Ascending aorta (tissue), 2 donors: ENCODE data around the gene ANKRD34B. TPM values are rescaled to one million over a fixed set of nuclear protein-coding genes. Genes with fewer than 3 reads are reported as not detected.

Experiments used
- DNase-seq, 2 donors: peaks; one replicate each; pipeline ENCODE4 v3.0.0-alpha.2; 2019; ENCODE audit warnings: low spot score in 2 of 2
- H3K27ac ChIP-seq, 2 donors: fragments of 200-600 bp; sonication (generic); one replicate each; pipeline ENCODE4 v1.5.1; 2016 to 2017; ENCODE audit warnings: mild to moderate bottlenecking in 1 of 2
- H3K27me3 ChIP-seq: fragments of 200-600 bp; sonication (generic); one replicate; pipeline ENCODE4 v1.5.1; 2017
- H3K36me3 ChIP-seq, 2 donors: fragments of 200-600 bp; sonication (generic); one replicate each; pipeline ENCODE4 v1.5.1; 2016
- H3K4me1 ChIP-seq, 2 donors: fragments of 200-600 bp; sonication (generic); one replicate each; pipeline ENCODE4 v1.5.1; 2016 to 2017; ENCODE audit warnings: mild to moderate bottlenecking in 1 of 2
- H3K4me3 ChIP-seq, 2 donors: fragments of 200-600 bp; sonication (generic); one replicate each; pipeline ENCODE4 v1.5.1; 2016 to 2017; ENCODE audit warnings: mild to moderate bottlenecking in 1 of 2
- H3K9me3 ChIP-seq, 2 donors: fragments of 200-600 bp; sonication (generic); one replicate each; pipeline ENCODE4 v1.5.1; 2016
- intact Hi-C: fragments of 100-400 bp; cut with DNase I; formaldehyde crosslinking; loops from one replicate; pipeline ENCODE4 v1.15.1; 2023
- total RNA-seq: library from RNA; depleted of rRNA; stranded (reverse); fragments of >200 nt; gene quantifications from one replicate; pipeline ENCODE4 v1.1.0, GENCODE V29; 2016
- TF ChIP-seq, protein P1 (sequence below), 3 experiments: fragments of 200-600 bp in 2 of 3; fragments of 450-650 bp in 1 of 3; sonication (generic) in 2 of 3; IDR thresholded peaks; one replicate each; pipeline ENCODE4 v1.5.1; 2016 to 2019; ENCODE audit warnings: antibody characterized with exemption in 3 of 3, mild to moderate bottlenecking in 1 of 3, moderate library complexity in 1 of 3

ANKRD34B gene
- total RNA-seq, 1 donor from 2014 or later, result not detected

- intact Hi-C loops, result no loop called here
- no peaks in the 10 kb centered on the region for H3K36me3 ChIP-seq
- H3K27ac ChIP-seq, result no peak overlapping the region
- TF ChIP-seq, protein P1, sequence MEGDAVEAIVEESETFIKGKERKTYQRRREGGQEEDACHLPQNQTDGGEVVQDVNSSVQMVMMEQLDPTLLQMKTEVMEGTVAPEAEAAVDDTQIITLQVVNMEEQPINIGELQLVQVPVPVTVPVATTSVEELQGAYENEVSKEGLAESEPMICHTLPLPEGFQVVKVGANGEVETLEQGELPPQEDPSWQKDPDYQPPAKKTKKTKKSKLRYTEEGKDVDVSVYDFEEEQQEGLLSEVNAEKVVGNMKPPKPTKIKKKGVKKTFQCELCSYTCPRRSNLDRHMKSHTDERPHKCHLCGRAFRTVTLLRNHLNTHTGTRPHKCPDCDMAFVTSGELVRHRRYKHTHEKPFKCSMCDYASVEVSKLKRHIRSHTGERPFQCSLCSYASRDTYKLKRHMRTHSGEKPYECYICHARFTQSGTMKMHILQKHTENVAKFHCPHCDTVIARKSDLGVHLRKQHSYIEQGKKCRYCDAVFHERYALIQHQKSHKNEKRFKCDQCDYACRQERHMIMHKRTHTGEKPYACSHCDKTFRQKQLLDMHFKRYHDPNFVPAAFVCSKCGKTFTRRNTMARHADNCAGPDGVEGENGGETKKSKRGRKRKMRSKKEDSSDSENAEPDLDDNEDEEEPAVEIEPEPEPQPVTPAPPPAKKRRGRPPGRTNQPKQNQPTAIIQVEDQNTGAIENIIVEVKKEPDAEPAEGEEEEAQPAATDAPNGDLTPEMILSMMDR (IDR thresholded peaks at IDR 0.05), result no peak
- H3K4me3 ChIP-seq, result no peak overlapping the region
- H3K4me1 ChIP-seq, result no peaks in the 10 kb centered on the region
- H3K27me3 ChIP-seq, result no peaks in the 10 kb centered on the region
- DNase-seq, result no peak
- no peaks in the 10 kb centered on the region for H3K9me3 ChIP-seq
Measured at GRCh38 chr5:80608731-80609130, 38.7 kb upstream of the ANKRD34B start.

DNA sequence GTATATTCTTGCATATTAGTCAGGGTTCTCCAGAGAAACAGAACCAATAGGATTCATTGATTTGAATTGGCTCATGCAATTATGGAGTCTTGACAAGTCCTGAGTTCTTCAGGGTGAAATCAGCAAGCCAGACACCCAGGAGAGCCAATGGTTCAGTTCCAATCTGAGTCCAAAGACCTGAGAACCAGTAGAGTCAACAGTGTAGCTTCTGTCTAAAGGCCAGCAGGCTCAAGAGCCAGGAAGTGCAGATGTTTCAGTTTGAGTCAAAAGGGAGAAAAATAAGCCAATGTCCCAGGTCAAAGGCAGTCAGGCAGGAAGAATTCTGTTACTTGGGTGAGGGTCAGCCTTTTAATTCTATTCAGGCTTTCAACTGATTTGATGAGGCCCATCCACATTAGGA is 37.8 kb upstream of the ANKRD34B start:
- Histone ChIP-seq H3K27ac (no peak overlapping the region), H3K4me1 (no peaks in the 10 kb centered on the region), H3K36me3 (no peaks in the 10 kb centered on the region), H3K9me3 (no peaks in the 10 kb centered on the region), H3K27me3 (no peaks in the 10 kb centered on the region), H3K4me3 (no peak overlapping the region)
- TF ChIP-seq, protein P1 (IDR thresholded peaks at IDR 0.05), result no peak
- DNase-seq, result no peak
- intact Hi-C loops, result no loop called here

DNA sequence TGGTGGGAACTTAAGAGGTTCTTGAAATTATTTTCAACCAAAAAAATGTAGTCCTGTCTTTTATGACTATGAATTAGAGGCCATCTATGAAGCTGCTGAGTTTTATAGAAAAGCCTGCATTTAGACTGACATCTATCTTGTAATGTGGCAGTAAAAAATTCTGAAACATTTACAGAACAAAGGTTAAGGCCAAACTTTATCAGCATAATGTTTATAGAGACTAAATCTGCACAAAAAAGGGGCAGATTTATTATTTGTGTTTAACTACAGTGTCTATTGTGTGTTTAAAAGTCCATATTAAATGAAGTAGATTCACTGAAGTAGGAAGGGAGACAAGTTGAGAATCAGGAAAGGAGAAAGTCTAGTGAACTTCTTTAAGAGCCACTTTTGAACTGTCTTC is 37.3 kb upstream of the ANKRD34B start:
- no peak overlapping the region for H3K4me3 ChIP-seq
- intact Hi-C loops, result no loop called here
- H3K4me1 ChIP-seq, result no peaks in the 10 kb centered on the region
- no peaks in the 10 kb centered on the region for H3K9me3 ChIP-seq
- H3K36me3 ChIP-seq, result no peaks in the 10 kb centered on the region
- no peak overlapping the region for H3K27ac ChIP-seq
- TF ChIP-seq, protein P1 (IDR thresholded peaks at IDR 0.05), result no peak
- no peaks in the 10 kb centered on the region for H3K27me3 ChIP-seq
- DNase-seq, result no peak

DNA sequence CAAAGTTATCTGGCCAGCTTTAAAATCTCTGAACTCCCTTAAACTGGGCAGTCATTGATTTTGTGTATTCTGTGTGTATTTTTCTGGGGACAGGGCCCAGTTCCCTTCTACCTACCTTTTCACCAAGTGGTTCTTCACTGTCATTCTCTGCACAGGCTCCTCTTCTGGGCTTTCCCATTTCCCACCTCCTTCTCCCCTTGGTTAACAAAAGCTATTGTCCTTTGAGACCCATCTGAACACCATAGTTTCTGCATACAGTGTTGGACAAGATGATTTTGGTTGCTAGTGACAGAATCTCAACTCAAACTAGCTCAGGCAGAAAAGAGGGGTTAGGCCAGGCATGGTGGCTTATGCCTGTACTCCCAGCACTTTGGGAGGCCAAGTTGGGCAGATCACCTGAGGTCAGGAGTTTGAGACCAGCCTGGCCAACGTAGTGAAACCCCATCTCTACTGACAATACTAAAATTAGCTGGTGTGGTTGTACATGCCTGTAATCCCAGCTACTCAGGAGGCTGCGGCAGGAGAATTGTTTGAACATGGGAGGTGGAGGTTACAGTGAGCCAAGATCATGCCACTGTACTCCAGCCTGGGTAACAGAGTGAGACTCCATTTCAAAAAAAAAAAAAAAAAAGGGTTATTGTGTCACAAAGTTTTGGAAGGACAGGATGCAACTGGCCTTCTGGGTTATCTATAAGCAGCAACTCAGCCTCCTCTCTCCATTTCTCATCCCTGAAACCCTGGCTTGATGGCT is 31.0 kb upstream of the ANKRD34B start:
- DNase-seq, result no peak
- intact Hi-C loops, result no loop called here
- Histone ChIP-seq H3K36me3 (no peaks in the 10 kb centered on the region), H3K4me1 (no peaks in the 10 kb centered on the region), H3K9me3 (no peaks in the 10 kb centered on the region), H3K4me3 (no peak overlapping the region), H3K27ac (no peak overlapping the region), H3K27me3 (no peaks in the 10 kb centered on the region)
- TF ChIP-seq, protein P1 (IDR thresholded peaks at IDR 0.05), result no peak

GRCh38 chr5:80597500-80597899 is 27.4 kb upstream of the ANKRD34B start:
- intact Hi-C loops, result no loop called here
- DNase-seq, result no peak
- no peak overlapping the region for H3K4me3 ChIP-seq
- H3K4me1 ChIP-seq, result no peaks in the 10 kb centered on the region
- no peak overlapping the region for H3K27ac ChIP-seq
- TF ChIP-seq, protein P1 (IDR thresholded peaks at IDR 0.05), result no peak
- H3K9me3 ChIP-seq, result no peaks in the 10 kb centered on the region
- no peaks in the 10 kb centered on the region for H3K27me3 ChIP-seq
- no peaks in the 10 kb centered on the region for H3K36me3 ChIP-seq
